Measurements from ENCODE around the gene FUT4.

FUT4 gene

DNA sequence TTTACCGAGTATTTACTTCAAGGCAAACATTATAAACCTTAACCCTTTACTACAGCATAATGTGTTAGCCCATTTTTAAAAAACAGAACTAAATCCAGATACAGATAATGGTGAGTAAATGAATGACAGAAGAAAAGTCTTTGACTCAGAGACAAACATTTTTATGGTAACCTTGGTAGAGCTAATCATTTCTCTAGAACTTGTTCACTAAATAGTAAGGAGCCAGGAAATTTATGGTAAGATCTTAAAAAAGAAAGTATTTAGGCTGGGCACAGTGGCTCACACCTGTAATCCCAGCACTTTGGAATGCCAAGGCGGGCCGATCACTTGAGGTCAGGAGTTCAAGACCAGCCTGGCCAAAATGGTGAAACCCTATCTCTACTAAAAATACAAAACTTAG, 11.5 kb upstream of the FUT4 start:
- POLR2A ChIA-PET (ENCODE audit: low non-redundant PET) = no interaction called here
- DNase-seq (ENCODE audit: low spot score) = no peak
- CTCF ChIA-PET = no interaction called here
- TF ChIP-seq, protein P1, sequence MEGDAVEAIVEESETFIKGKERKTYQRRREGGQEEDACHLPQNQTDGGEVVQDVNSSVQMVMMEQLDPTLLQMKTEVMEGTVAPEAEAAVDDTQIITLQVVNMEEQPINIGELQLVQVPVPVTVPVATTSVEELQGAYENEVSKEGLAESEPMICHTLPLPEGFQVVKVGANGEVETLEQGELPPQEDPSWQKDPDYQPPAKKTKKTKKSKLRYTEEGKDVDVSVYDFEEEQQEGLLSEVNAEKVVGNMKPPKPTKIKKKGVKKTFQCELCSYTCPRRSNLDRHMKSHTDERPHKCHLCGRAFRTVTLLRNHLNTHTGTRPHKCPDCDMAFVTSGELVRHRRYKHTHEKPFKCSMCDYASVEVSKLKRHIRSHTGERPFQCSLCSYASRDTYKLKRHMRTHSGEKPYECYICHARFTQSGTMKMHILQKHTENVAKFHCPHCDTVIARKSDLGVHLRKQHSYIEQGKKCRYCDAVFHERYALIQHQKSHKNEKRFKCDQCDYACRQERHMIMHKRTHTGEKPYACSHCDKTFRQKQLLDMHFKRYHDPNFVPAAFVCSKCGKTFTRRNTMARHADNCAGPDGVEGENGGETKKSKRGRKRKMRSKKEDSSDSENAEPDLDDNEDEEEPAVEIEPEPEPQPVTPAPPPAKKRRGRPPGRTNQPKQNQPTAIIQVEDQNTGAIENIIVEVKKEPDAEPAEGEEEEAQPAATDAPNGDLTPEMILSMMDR (conservative IDR thresholded peaks at IDR 0.05; ENCODE audit: low read depth) = no peak
- no peak overlapping the region for H3K27ac ChIP-seq

DNA sequence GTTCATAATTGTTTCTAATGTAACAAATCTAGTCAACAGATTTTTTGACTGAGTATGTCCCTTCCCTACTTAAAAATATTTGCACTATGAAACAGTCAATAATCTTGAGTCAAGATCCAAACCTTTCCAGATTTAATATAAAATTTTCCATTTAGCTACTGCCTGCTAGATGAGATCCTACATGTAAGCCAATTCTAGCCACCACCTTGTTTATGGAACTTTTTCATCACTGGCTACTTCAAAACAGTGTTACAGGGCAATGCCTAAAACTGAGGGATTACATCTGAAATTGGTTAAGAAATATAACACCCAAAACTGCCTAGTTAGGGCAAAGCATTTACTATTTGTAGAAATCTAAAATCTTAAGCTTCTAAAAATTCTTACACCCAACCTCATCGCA, 10.5 kb upstream of the FUT4 start:
- no peak overlapping the region for H3K27ac ChIP-seq
- POLR2A ChIA-PET (ENCODE audit: low non-redundant PET) = no interaction called here
- CTCF ChIA-PET = no interaction called here
- TF ChIP-seq, protein P1 (conservative IDR thresholded peaks at IDR 0.05; ENCODE audit: low read depth) = no peak
- no peak for DNase-seq (ENCODE audit: low spot score)

DNA sequence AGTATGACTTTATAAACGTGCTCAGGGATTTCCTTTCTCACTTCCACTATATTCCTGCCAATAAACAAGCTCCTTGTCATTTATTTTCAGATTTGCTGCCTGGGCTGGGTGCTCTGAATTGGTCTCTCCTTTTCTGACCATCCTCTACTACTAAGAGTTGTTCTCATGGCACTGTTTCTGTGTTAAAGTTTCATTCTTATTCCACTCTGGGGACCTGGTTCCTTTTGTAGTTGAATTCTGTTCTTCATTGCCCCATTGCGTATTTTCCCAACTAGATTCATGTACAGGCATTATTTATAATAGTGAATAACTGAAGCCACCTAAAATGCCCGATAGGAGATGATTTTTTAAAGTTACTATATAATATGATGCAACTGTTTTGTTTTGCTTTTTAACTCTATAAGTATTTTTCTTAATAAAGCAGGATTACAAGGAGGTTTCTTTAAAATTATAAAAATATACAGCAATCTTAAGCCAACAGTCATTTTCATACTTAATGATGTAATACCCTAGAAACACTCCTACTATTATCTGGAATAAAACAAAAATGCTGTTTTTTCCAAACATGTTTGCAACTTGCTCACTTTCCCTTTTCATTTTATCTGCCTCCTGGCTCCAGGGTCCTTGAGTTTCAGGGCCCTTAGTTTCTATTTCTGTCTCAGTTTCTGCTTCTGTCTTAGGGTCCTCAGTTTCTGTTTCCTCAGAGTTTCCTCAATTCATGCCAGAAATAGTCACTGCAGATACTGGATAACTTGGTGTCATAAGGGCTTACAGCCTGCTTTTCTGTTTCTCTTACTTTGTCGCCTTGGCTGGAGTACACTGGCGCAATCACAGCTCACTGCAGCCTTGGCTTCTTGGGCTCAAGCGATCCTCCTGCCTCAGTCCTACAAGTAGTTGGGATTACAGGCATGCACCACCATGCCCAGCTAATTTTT, 9.8 kb upstream of the FUT4 start:
- CTCF ChIA-PET = no interaction called here
- POLR2A ChIA-PET (ENCODE audit: low non-redundant PET) = no interaction called here
- DNase-seq (ENCODE audit: low spot score) = no peak
- TF ChIP-seq, protein P1 (conservative IDR thresholded peaks at IDR 0.05; ENCODE audit: low read depth) = no peak
- H3K27ac ChIP-seq = no peak overlapping the region

DNA sequence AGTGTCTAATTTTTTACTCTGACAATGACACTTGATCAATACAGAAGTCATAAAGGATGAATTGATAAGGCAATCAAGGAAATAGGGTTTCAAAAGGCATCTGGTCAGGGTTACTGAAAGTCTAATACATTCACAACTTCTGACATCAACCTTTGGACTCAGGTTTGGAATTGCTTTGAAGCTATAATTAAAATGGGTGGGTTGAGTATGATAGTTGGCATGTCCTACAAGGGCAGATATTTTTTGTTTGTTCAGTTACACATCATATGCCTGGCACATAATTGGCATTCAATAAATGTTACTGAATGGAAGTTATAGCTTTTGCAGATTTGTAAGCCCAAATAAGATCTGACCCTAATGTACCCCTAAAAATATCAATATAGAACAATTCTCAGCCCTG, 7.3 kb upstream of the FUT4 start:
- DNase-seq (ENCODE audit: low spot score) = no peak
- POLR2A ChIA-PET (ENCODE audit: low non-redundant PET) = no interaction called here
- CTCF ChIA-PET = no interaction called here
- no peak overlapping the region for H3K27ac ChIP-seq
- TF ChIP-seq, protein P1 (conservative IDR thresholded peaks at IDR 0.05; ENCODE audit: low read depth) = no peak

DNA sequence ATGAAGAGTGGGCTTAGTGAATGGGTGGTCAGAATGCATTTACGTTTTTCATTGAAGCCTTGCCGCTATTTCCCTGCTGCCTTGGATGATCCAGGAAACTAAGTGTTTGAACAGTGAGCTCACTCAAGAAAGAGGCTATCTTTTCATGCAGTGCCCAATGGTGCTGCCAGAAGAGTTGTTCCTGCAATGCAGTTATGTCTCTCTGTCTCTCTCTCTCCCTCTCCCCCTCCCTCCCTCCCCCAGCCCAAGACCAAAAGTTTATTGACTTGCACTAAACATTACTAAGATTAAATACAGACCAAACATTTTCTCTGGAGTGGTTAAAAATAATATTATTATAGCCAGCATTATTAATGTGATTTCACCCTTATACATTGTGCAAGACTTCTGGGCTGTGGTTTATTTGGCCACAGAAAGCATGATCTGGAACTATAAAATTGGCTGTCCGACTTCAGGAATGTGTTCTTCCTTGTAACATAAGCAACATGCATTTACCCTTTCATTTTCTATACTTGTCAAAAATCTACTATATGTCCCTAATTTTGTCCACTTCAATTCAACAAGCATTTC, 6.6 kb upstream of the FUT4 start:
- POLR2A ChIA-PET (ENCODE audit: low non-redundant PET) = no interaction called here

DNA sequence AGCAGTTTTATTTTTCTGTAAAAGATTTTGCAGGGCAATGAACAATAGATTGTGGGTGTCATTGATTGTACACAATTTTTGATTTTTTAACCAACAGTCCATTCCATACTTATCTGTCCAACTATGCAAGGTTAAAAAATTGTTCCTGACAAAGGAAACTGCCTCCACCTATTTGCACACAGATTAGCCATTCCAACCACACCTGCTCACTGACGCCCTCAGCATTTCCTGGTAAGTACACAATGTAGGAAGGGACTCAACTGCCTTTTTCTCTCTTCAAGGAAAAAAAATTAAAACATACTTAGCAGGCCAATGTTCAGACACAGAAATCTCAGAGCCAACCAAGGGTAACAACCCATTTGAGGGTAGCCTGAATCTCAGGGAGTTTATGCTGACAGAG, 4.3 kb upstream of the FUT4 start:
- ChIA-PET CTCF (interaction anchor here (1.0 kb wide), 1 partner anchor 19 kb away, joined by 4 read pairs; no protein-coding TSS in a partner anchor), POLR2A (ENCODE audit: low non-redundant PET) (no interaction called here)
- TF ChIP-seq, protein P1 (conservative IDR thresholded peaks at IDR 0.05; ENCODE audit: low read depth) = no peak
- H3K27ac ChIP-seq = no peak overlapping the region
- DNase-seq (ENCODE audit: low spot score) = no peak

More for the DNA sequence above, 6.6 kb upstream of the FUT4 start:
- CTCF ChIA-PET = no interaction called here
- DNase-seq (ENCODE audit: low spot score) = no peak
- no peak overlapping the region for H3K27ac ChIP-seq
- TF ChIP-seq, protein P1 (conservative IDR thresholded peaks at IDR 0.05; ENCODE audit: low read depth) = no peak

Measured in RWPE1 (cell line).